MM.1S (cell line): Measurements from ENCODE around the gene NTN4.

Experiments
- CTCF ChIP-seq: fragments of 300-600 bp; sonication (generic); IDR thresholded peaks from 2 replicates; pipeline ENCODE4 v1.5.1; 2016; ENCODE audit warnings: antibody characterized with exemption, low read length, mixed read lengths
- EZH2 ChIP-seq: fragments of 300-600 bp; sonication (generic); optimal IDR thresholded peaks from 2 replicates; pipeline ENCODE3; 2017; ENCODE audit warnings: low read depth, mild to moderate bottlenecking, antibody characterized with exemption, low read length, mixed read lengths

DNA sequence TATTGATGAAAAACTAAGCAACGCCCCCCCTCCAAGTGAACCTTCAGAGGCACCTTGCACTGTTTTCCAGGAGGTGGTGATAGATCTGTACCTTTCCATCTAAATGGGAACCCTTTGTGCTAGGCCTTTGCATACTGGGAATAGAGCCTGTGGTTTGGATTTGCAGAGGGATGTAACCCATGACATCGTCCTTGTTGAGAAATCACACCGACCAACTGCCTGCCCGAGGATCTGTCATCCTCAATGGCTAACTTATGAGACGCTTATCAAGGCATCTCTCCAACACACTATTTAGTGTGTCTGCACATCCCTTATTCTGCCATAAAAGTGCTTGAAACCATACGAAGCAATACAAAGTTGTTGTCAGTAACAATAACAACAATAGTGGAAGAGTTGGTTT, 22.9 kb downstream of the NTN4 start:
- no peak for TF ChIP-seq CTCF
- TF ChIP-seq EZH2 = no peak
